Caco-2 (cell line): ENCODE results near the gene ELP5. TPM values are rescaled to one million over a fixed set of nuclear protein-coding genes. Genes with fewer than 3 reads are reported as not detected.

Source experiments
- BruUV-seq: library from RNA; stranded (reverse); fragments of 400-500 nt; replicated peaks from 2 replicates; lab custom pipeline; 2021; lab: Mats Ljungman, UMichigan
- CTCF ChIA-PET: fragments of 300-600 bp; sonication (Branson Sonifier 250); formaldehyde crosslinking; loops from one replicate; lab custom pipeline; 2022; ENCODE audit warnings: antibody characterized with exemption; lab: Charles Lee
- POLR2A ChIA-PET: fragments of 300-600 bp; sonication (Branson Sonifier 250); formaldehyde crosslinking; loops from one replicate; lab custom pipeline; 2022; ENCODE audit warnings: antibody characterized with exemption; lab: Charles Lee
- DNase-seq, 2 experiments: peaks; one replicate each; pipeline versions ENCODE4 v3.0.0 to v3.0.0-alpha.2; 2020 to 2022
- H3K27me3 ChIP-seq: replicated peaks from 2 replicates; pipeline ENCODE4 v1.6.0; 2011; ENCODE audit warnings: low read length; ENCODE audit not compliant: control insufficient read depth, insufficient read depth
- H3K36me3 ChIP-seq: 2 replicates; pipeline ENCODE4 v1.5.1; 2011; ENCODE audit warnings: low read length; ENCODE audit not compliant: control insufficient read depth, insufficient read depth
- H3K4me1 ChIP-seq: fragments of 250-450 bp; sonication (Bioruptor Pico); 2 replicates; pipeline ENCODE4 v1.5.1; 2020; ENCODE audit warnings: mild to moderate bottlenecking
- H3K4me3 ChIP-seq: 2 replicates; pipeline ENCODE4 v1.5.1; 2011; ENCODE audit warnings: low read depth, mild to moderate bottlenecking, control low read depth, low read length
- H3K9me3 ChIP-seq: fragments of 250-450 bp; sonication (Bioruptor Pico); 2 replicates; pipeline ENCODE4 v1.5.1; 2020; ENCODE audit warnings: mild to moderate bottlenecking, moderate library complexity
- H3K27ac Mint-ChIP-seq: one replicate; pipeline ENCODE4 v1.8.0; 2022; ENCODE audit warnings: mixed read lengths; ENCODE audit not compliant: unreplicated experiment
- H3K27me3 Mint-ChIP-seq: one replicate; pipeline ENCODE4 v1.8.0; 2022; ENCODE audit warnings: mixed read lengths; ENCODE audit not compliant: insufficient read depth, unreplicated experiment
- H3K36me3 Mint-ChIP-seq: one replicate; pipeline ENCODE4 v1.8.0; 2022; ENCODE audit warnings: mild to moderate bottlenecking, mixed read lengths; ENCODE audit not compliant: insufficient read depth, unreplicated experiment
- H3K4me1 Mint-ChIP-seq: one replicate; pipeline ENCODE4 v1.8.0; 2022; ENCODE audit warnings: low read depth, mixed read lengths; ENCODE audit not compliant: unreplicated experiment
- H3K4me3 Mint-ChIP-seq: one replicate; pipeline ENCODE4 v1.8.0; 2022; ENCODE audit warnings: mild to moderate bottlenecking, moderate library complexity, mixed read lengths; ENCODE audit not compliant: unreplicated experiment
- H3K9me3 Mint-ChIP-seq: one replicate; pipeline ENCODE4 v1.8.0; 2022; ENCODE audit warnings: mixed read lengths; ENCODE audit not compliant: unreplicated experiment
- intact Hi-C: fragments of 100-400 bp; cut with micrococcal nuclease; formaldehyde crosslinking; loops from one replicate; pipeline ENCODE4 v1.10.0; 2022; ENCODE audit not compliant: unreplicated experiment
- total RNA-seq: library from RNA; stranded (reverse); gene quantifications from 2 replicates; pipeline ENCODE4 v1.2.3, GENCODE V29; 2022
- TF ChIP-seq, protein P1 (sequence below), 2 experiments: fragments of 200-600 bp in 1 of 2; IDR thresholded peaks; 1 replicate in 1 of 2; 2 replicates in 1 of 2; pipeline versions ENCODE4 v1.5.1 to v1.8.0; 2011 to 2022; ENCODE audit warnings: antibody characterized with exemption in 1 of 2, control low read depth in 1 of 2, inconsistent platforms in 1 of 2, low read depth in 1 of 2, low read length in 1 of 2, mild to moderate bottlenecking in 1 of 2, moderate library complexity in 1 of 2; ENCODE audit not compliant: insufficient read depth in 1 of 2, severe bottlenecking in 1 of 2, unreplicated experiment in 1 of 2

ELP5 gene
- total RNA-seq, 1 experiment from 2014 or later, result 43.2 TPM

DNA sequence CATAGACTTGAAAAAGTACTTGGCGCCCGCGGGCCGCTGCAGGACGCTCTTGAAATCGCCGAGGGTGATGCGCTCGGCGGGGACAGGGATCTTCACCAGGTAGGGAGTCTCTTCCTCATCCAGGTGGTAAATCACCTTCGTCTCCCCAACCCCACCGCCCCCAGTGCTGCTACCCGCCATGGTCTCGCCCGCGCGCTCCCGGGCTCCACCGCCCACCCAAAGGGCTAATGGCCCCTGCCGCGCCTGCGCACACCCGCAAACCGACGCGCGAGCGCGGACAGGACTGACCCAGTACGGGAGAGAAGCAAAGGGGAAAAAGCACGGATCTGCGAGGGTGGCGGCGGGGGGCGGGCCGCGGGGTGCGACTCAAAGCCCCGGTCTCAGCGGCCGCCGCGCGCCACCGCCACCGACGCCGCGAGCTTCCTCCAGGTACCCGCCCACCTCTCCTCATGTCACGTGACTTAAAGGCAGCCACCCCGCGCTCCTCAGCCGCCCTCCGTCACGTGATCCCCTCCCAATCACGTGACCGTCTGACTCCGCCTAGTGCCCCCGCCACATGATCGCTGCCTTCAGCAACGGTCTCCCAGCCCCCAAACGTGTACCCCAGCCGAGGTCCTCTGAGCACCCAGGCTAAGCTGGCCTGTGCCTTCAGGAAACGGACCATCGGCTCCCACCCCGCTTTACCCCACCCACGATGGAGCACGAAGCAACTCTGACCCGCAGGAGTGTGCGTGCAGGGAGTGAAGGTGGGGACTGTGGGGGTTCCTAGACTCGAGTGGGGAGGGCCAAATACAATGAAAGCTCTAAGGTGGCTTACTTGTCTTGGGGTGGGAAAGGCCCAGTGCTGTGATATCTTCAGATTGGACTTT lies 17.7 kb upstream of the ELP5 start, which contains the start of gene DVL2:
DVL2 (minus strand) TSS at position 435 of the 869 bp plus-strand sequence; CDS start at position 180, 255 bp downstream.
- peaks cover 13% of the 10 kb centered on the region for H3K4me1 Mint-ChIP-seq
- Histone ChIP-seq H3K27me3 (no peaks in the 10 kb centered on the region), H3K9me3 (no peaks in the 10 kb centered on the region), H3K4me3 (peak within 1 kb of the TSS; percentile 65), H3K4me1 (no peaks in the 10 kb centered on the region), H3K36me3 (no peaks in the 10 kb centered on the region; the same call in none of the 2 replicates)
- BruUV-seq, result TSS peak; percentile 31
- peak within 1 kb of the TSS; percentile 85 for H3K27ac Mint-ChIP-seq
- CTCF ChIA-PET, result interaction anchor here (0.9 kb wide), 1 partner anchor 14 kb away, joined by 3 read pairs; no protein-coding TSS in a partner anchor
- H3K9me3 Mint-ChIP-seq, result no peaks in the 10 kb centered on the region
- peak within 1 kb of the TSS; percentile 93 for H3K4me3 Mint-ChIP-seq
- peaks cover 76% of the 10 kb centered on the region for H3K36me3 Mint-ChIP-seq
- TF ChIP-seq, protein P1, sequence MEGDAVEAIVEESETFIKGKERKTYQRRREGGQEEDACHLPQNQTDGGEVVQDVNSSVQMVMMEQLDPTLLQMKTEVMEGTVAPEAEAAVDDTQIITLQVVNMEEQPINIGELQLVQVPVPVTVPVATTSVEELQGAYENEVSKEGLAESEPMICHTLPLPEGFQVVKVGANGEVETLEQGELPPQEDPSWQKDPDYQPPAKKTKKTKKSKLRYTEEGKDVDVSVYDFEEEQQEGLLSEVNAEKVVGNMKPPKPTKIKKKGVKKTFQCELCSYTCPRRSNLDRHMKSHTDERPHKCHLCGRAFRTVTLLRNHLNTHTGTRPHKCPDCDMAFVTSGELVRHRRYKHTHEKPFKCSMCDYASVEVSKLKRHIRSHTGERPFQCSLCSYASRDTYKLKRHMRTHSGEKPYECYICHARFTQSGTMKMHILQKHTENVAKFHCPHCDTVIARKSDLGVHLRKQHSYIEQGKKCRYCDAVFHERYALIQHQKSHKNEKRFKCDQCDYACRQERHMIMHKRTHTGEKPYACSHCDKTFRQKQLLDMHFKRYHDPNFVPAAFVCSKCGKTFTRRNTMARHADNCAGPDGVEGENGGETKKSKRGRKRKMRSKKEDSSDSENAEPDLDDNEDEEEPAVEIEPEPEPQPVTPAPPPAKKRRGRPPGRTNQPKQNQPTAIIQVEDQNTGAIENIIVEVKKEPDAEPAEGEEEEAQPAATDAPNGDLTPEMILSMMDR (IDR thresholded peaks at IDR 0.05; ENCODE audit: insufficient read depth in 1 of 2, low read depth in 1 of 2, low read length in 1 of 2, severe bottlenecking in 1 of 2, unreplicated experiment in 1 of 2), result no peak
- POLR2A ChIA-PET, result interaction anchor here (0.5 to 1.2 kb wide), 3 partner anchors 15 to 1905 kb away, joined by 4 to 6 read pairs (median 5); partner anchors contain the start of genes ACADVL and DLG4
- peak; percentile 88 to 91 for DNase-seq
- intact Hi-C loops, result no loop called here
- H3K27me3 Mint-ChIP-seq, result no peaks in the 10 kb centered on the region

DNA sequence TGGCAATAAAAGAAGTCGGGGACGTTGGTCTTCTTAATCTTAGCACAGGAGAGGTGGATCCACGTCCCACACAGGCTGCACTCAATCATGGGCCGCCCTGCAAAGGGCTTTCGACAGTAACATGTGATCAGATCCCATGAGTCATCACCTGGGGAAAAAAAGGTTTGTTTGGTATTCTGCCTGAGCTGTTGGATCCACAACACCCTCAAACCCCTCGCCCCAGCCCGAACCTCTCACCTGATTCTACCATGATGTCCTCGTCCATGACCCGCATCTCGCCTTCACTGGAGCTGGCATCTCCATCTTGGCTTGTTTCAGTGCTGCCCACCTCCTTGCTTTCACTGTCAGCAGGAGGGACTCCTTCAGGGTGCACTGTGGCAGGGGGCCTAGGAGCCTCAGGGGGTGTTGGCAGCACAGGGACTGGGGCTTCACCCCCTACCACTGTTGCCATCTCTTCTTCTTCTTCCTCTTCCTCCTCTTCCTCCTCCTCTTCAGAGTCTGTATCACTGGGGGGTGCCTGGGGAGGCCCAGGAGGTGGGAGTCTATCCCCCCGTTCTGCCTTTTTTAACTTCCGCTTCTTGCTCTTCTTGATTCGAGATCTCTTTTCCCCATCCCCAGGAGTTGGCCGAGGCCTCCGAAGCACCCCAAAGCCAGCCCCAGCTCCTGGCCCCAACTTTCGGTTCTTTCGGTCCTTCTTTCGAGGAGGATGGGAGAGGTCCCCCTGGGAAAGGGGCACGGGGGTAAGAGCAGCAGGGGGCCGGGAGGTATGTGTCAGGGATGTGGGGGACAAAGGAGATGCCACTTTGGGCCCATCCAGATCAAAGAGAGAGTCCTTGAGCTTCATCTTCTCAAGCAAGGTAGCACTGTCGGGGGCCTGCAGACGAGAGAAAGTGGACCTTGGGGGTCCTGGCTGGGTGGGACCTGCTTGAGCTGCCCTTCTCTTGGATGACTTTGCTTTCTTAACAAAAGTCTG lies 16.0 kb upstream of the ELP5 start:
- H3K36me3 ChIP-seq, result no peaks in the 10 kb centered on the region; the same call in 1 of the 2 replicates
- TF ChIP-seq, protein P1 (IDR thresholded peaks at IDR 0.05; ENCODE audit: insufficient read depth in 1 of 2, low read depth in 1 of 2, low read length in 1 of 2, severe bottlenecking in 1 of 2, unreplicated experiment in 1 of 2), result no peak
- peak overlapping the region; percentile 11 for H3K4me3 Mint-ChIP-seq
- POLR2A ChIA-PET, result no interaction called here
- peaks cover 63% of the 10 kb centered on the region for H3K36me3 Mint-ChIP-seq
- H3K9me3 ChIP-seq, result no peaks in the 10 kb centered on the region
- H3K4me1 Mint-ChIP-seq, result peaks cover 22% of the 10 kb centered on the region
- H3K4me1 ChIP-seq, result peaks cover 6% of the 10 kb centered on the region; the same call in 1 of the 2 replicates
- intact Hi-C loops, result no loop called here
- CTCF ChIA-PET, result no interaction called here
- peak overlapping the region; percentile 48 for H3K27ac Mint-ChIP-seq
- H3K9me3 Mint-ChIP-seq, result no peaks in the 10 kb centered on the region
- H3K4me3 ChIP-seq, result no peak overlapping the region
- no peaks in the 10 kb centered on the region for H3K27me3 Mint-ChIP-seq
- H3K27me3 ChIP-seq, result no peaks in the 10 kb centered on the region
- BruUV-seq, result no TSS peak
- no peak for DNase-seq

DNA sequence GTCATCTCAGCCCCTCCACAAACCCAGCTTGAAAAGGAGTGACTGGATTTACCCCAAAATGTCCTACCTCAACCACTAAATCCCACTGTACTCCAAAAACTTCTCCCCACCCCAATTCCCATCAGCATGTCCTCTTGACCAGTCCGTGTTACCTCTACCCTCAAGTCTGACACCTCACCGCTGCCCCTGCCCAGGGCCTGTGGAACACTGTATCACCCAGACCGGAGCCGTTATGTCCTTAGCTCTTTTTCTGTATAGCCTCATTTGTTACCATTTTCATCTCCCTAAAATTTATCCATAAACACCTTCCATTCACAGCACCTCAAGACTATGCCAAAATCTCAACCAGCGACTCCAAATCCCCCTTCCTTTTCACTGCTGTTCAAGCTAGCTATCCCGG lies 15.2 kb upstream of the ELP5 start:
- DNase-seq, result no peak
- Histone ChIP-seq H3K27me3 (no peaks in the 10 kb centered on the region), H3K9me3 (no peaks in the 10 kb centered on the region), H3K4me3 (no peak overlapping the region), H3K4me1 (peaks cover 6% of the 10 kb centered on the region; the same call in 1 of the 2 replicates), H3K36me3 (no peaks in the 10 kb centered on the region; the same call in 1 of the 2 replicates)
- Mint-ChIP-seq H3K27ac (peak overlapping the region; percentile 73), H3K27me3 (no peaks in the 10 kb centered on the region), H3K36me3 (peaks cover 63% of the 10 kb centered on the region), H3K4me3 (peak overlapping the region; percentile 93), H3K4me1 (peaks cover 27% of the 10 kb centered on the region), H3K9me3 (no peaks in the 10 kb centered on the region)
- POLR2A ChIA-PET, result no interaction called here
- intact Hi-C loops, result no loop called here
- CTCF ChIA-PET, result no interaction called here
- no TSS peak for BruUV-seq
- TF ChIP-seq, protein P1 (IDR thresholded peaks at IDR 0.05; ENCODE audit: insufficient read depth in 1 of 2, low read depth in 1 of 2, low read length in 1 of 2, severe bottlenecking in 1 of 2, unreplicated experiment in 1 of 2), result no peak
